Measurements from ENCODE around the gene ROCK2. TPM values are rescaled to one million over a fixed set of nuclear protein-coding genes. Genes with fewer than 3 reads are reported as not detected.

Gene ROCK2
- total and polyA plus RNA-seq, 2 experiments from 2014 or later, result 34.5 to 59.6 TPM

GRCh38 chr2:11315074-11315705 lies 29.2 kb downstream of the ROCK2 start:
- peaks cover 7% of the 10 kb centered on the region for H3K4me1 ChIP-seq (ENCODE audit: insufficient read depth)
- 93% methylated on average over 1 of the region's 1 CpG for WGBS (ENCODE audit: low lambda C conversion rate, missing lambda C conversion rate)
- DNase-seq (ENCODE audit: low spot score), result no peak
- no peak overlapping the region for H3K4me3 ChIP-seq
- H3K9me3 ChIP-seq (ENCODE audit: low read depth), result no peaks in the 10 kb centered on the region
- peaks cover 54% of the 10 kb centered on the region for H4K20me1 ChIP-seq (ENCODE audit: insufficient read depth, poor library complexity, severe bottlenecking)
- no peak overlapping the region for H3K27ac ChIP-seq
- no peaks in the 10 kb centered on the region for H3K9me2 ChIP-seq (replicated peaks; ENCODE audit: insufficient read depth)
- H3K79me2 ChIP-seq, result peaks cover 87% of the 10 kb centered on the region
- no peak for TF ChIP-seq CTCF (IDR thresholded peaks at IDR 0.05; ENCODE audit: poor library complexity)
- no peaks in the 10 kb centered on the region for H3K36me3 ChIP-seq (replicated peaks; ENCODE audit: insufficient read depth, low read depth)
- H3K27me3 ChIP-seq, result no peaks in the 10 kb centered on the region
- no peak overlapping the region for H3K4me2 ChIP-seq
- no peak overlapping the region for H2AFZ ChIP-seq

GRCh38 chr2:11314487-11314886 lies 29.9 kb downstream of the ROCK2 start:
- Histone ChIP-seq H3K36me3 (replicated peaks; ENCODE audit: insufficient read depth, low read depth) (no peaks in the 10 kb centered on the region), H3K27ac (no peak overlapping the region), H3K79me2 (peaks cover 88% of the 10 kb centered on the region), H3K4me3 (no peak overlapping the region), H3K9me2 (replicated peaks; ENCODE audit: insufficient read depth) (no peaks in the 10 kb centered on the region), H3K4me1 (ENCODE audit: insufficient read depth) (peaks cover 11% of the 10 kb centered on the region), H4K20me1 (ENCODE audit: insufficient read depth, poor library complexity, severe bottlenecking) (peaks cover 54% of the 10 kb centered on the region), H2AFZ (no peak overlapping the region), H3K4me2 (no peak overlapping the region), H3K27me3 (no peaks in the 10 kb centered on the region), H3K9me3 (ENCODE audit: low read depth) (no peaks in the 10 kb centered on the region)
- 100% methylated on average over 1 of the region's 1 CpG for WGBS (ENCODE audit: low lambda C conversion rate, missing lambda C conversion rate)
- no peak for TF ChIP-seq EZH2phosphoT487 (IDR thresholded peaks at IDR 0.05; ENCODE audit: low read depth, severe bottlenecking, unreplicated experiment)
- no peak for TF ChIP-seq CTCF (IDR thresholded peaks at IDR 0.05; ENCODE audit: poor library complexity)
- TF ChIP-seq EZH2 (IDR thresholded peaks at IDR 0.05; ENCODE audit: borderline replicate concordance), result no peak
- no peak for DNase-seq (ENCODE audit: low spot score)

GRCh38 chr2:11312770-11313471 lies 31.5 kb downstream of the ROCK2 start:
- H3K27ac ChIP-seq, result no peak overlapping the region
- H3K36me3 ChIP-seq (replicated peaks; ENCODE audit: insufficient read depth, low read depth), result no peaks in the 10 kb centered on the region
- peaks cover 11% of the 10 kb centered on the region for H3K4me1 ChIP-seq (ENCODE audit: insufficient read depth)
- TF ChIP-seq EZH2phosphoT487 (IDR thresholded peaks at IDR 0.05; ENCODE audit: low read depth, severe bottlenecking, unreplicated experiment) (no peak), EZH2 (IDR thresholded peaks at IDR 0.05; ENCODE audit: borderline replicate concordance) (no peak), CTCF (IDR thresholded peaks at IDR 0.05; ENCODE audit: poor library complexity) (no peak)
- 92% methylated on average over 6 of the region's 6 CpGs for WGBS (ENCODE audit: low lambda C conversion rate, missing lambda C conversion rate)
- peaks cover 96% of the 10 kb centered on the region for H3K79me2 ChIP-seq
- H3K27me3 ChIP-seq, result no peaks in the 10 kb centered on the region
- no peak overlapping the region for H3K4me2 ChIP-seq
- no peaks in the 10 kb centered on the region for H3K9me2 ChIP-seq (replicated peaks; ENCODE audit: insufficient read depth)
- no peak overlapping the region for H3K4me3 ChIP-seq
- H3K9me3 ChIP-seq (ENCODE audit: low read depth), result no peaks in the 10 kb centered on the region
- no peak for DNase-seq (ENCODE audit: low spot score)
- H2AFZ ChIP-seq, result no peak overlapping the region
- peaks cover 62% of the 10 kb centered on the region for H4K20me1 ChIP-seq (ENCODE audit: insufficient read depth, poor library complexity, severe bottlenecking)
